ENCODE measurements around the gene TPRG1L.

TPRG1L gene

DNA sequence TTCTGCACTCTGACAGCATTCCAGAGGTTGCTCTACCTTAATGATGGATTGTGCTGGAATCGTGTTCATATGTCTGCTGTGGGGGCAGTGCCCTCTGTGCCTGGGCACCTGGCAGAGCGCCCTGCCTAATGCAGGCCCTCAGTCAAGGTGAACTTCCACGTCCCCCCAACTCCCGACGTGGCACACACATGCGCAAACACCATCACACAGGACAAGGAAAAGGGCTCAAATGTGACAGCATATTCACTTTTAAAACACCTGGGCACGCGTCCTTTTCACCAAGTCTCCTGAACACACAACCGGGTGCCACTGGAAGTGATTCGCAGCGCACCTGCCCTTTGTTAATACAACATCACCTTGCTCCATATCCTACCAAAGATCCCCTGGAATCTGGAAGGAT is 11.7 kb downstream of the TPRG1L start:
- FAIRE-seq (no peak), DNase-seq (ENCODE audit: insufficient read length, low spot score) (no peak)
- TF ChIP-seq, protein P1, sequence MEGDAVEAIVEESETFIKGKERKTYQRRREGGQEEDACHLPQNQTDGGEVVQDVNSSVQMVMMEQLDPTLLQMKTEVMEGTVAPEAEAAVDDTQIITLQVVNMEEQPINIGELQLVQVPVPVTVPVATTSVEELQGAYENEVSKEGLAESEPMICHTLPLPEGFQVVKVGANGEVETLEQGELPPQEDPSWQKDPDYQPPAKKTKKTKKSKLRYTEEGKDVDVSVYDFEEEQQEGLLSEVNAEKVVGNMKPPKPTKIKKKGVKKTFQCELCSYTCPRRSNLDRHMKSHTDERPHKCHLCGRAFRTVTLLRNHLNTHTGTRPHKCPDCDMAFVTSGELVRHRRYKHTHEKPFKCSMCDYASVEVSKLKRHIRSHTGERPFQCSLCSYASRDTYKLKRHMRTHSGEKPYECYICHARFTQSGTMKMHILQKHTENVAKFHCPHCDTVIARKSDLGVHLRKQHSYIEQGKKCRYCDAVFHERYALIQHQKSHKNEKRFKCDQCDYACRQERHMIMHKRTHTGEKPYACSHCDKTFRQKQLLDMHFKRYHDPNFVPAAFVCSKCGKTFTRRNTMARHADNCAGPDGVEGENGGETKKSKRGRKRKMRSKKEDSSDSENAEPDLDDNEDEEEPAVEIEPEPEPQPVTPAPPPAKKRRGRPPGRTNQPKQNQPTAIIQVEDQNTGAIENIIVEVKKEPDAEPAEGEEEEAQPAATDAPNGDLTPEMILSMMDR (IDR thresholded peaks at IDR 0.05; ENCODE audit: insufficient read depth, missing control alignments), result no peak

DNA sequence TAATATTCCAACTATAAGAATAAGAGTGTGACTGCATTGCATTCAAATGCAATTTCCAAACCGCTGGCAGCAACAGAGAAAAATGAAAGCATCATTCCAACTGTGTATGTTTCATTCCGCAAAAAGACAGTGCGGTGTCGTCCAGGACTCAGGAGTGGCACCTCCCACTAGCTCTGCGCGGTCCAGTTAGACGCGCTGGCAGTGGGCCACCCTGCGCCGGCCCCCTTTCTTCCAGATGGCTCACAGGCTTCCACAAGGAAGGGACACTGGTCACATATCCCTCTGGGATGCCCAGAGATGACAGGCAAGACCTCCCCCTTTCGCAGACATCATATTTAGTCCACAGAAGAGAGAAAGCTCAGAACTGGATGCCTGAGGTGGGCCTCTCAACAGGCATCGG is 13.2 kb downstream of the TPRG1L start:
- TF ChIP-seq, protein P1 (IDR thresholded peaks at IDR 0.05; ENCODE audit: insufficient read depth, missing control alignments), result no peak
- FAIRE-seq, result no peak
- DNase-seq (ENCODE audit: insufficient read length, low spot score), result no peak

DNA sequence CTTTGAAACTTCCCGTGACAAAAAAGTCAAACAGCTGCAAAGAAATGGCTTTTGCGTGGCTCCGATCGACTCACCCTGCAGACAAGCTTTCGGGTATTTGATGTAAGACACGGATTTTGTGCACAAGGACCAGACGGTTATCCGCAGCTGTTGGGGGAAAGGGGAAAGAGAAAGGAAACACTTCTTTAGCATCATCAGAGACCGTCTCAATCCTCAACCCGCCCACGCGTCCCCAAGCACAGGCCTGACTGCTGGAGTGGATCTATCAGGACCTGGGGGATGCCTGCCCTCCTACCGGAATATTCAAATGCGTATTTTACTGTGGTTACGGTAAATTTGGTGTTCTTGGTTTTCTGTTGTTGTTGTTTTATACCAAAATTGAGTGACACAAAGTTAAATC is 13.9 kb downstream of the TPRG1L start:
- TF ChIP-seq, protein P1 (IDR thresholded peaks at IDR 0.05; ENCODE audit: insufficient read depth, missing control alignments), result no peak
- FAIRE-seq (no peak), DNase-seq (ENCODE audit: insufficient read length, low spot score) (no peak)

DNA sequence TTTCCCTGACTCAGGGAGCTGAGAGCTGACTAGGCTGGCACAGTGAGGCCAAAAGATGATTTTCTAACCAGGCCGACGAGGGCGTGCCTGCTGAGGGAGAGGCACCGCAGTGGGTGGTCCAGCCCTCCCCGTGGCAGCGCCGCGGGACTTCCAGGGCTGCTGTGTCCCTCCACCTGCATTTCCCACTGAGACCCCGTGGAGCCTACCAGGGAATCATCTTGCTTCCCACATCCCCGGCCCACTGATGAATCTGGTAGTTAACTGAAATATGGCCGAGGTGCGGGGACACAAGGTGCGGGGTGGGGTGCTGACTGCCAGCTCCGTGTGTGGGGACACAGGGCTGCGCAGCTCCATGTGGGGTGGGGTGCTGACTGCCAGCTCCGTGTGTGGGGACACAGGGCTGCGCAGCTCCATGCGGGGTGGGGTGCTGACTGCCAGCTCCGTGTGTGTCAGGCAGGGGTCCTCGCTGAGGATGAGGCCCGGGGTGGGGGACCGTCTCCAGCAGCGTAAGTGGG is 14.6 kb downstream of the TPRG1L start:
- FAIRE-seq (no peak), DNase-seq (ENCODE audit: insufficient read length, low spot score) (no peak)
- TF ChIP-seq, protein P1 (IDR thresholded peaks at IDR 0.05; ENCODE audit: insufficient read depth, missing control alignments), result no peak

DNA sequence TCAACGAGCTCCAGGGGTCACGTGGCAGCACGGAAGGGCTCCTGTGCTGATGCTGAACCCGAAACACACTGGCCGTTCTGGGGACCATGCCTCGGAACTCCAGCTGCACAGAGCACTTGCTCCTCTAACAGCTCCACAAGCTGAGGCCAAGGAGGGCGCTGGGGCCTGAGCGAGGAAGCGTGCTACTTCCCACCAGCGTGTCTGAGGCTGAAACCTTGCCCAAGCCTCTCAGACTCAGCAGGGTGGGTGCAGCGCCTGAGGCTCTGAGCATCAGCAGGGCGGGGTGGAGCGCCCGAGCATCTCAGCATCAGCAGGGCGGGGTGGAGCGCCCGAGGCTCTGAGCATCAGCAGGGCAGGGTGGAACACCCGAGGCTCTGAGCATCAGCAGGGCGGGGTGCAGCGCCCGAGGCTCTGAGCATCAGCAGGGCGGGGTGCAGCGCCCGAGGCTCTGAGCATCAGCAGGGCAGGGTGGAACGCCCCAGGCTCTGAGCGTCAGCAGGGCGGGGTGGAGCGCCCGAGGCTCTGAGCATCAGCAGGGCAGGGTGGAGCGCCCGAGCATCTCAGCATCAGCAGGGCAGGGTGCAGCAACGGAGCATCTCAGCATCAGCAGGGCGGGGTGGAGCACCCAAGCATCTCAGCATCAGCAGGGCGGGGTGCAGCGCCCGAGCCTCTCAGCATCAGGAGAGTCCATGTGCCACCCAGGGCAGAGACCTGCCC is 15.5 kb downstream of the TPRG1L start:
- DNase-seq (ENCODE audit: insufficient read length, low spot score) (no peak), FAIRE-seq (no peak)
- TF ChIP-seq, protein P1 (IDR thresholded peaks at IDR 0.05; ENCODE audit: insufficient read depth, missing control alignments), result no peak

DNA sequence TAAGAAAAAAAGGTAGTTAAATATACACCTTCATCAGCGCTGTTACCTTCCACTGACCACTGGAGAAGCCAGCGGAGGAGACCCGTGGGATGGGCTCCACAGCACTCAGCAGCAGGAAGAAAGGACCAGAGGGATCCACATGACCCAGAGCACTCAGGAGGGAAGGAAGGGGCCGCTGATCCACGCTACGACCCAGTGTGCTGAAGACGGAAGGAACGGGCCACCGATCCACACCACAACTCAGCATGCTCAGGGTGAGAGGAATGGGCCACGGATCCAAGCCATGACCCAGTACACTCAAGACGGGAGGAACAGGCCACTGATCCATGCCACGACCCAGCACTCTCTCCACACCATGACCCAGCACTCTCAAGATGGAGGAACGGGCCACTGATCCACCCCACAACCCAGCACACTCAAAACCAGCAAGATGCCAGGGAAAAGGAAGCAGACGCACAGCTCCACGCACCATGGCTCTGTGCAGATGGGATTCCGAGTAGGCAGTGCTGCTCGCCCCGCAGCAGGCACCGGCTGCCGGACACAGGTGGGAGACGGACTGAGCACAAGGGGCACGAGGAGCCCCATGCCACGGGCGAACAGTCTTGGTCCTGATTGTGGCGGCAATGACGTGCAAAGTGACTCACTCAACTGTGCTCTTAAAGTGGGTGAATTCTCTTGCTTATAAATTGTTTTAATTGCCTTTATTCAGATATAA is 16.4 kb downstream of the TPRG1L start:
- TF ChIP-seq, protein P1 (IDR thresholded peaks at IDR 0.05; ENCODE audit: insufficient read depth, missing control alignments), result no peak
- FAIRE-seq (no peak), DNase-seq (ENCODE audit: insufficient read length, low spot score) (no peak)

DNA sequence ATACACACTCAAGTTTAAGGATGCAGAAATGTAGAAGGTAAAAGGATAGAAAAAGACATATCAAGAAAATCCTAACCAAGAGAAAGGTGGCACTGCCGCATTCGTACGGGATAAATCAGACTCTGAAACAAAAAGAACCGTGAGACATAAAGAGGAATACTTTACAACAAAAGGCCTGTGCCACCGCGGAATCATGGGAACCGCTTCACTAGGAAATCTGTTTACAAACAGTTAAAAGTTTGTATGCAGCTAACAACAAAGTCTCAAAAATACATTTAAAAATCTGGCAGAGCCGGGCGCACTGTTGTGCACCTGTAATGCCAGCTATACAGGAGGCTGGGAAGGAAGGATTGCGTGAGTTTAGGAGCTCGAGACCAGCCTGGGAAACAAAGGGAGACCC is 17.0 kb downstream of the TPRG1L start:
- TF ChIP-seq, protein P1 (IDR thresholded peaks at IDR 0.05; ENCODE audit: insufficient read depth, missing control alignments), result no peak
- DNase-seq (ENCODE audit: insufficient read length, low spot score), result no peak
- no peak for FAIRE-seq
